Prostate gland (tissue), 2 donors: ENCODE results near the gene ITGA8.

Source experiments
- POLR2A ChIP-seq: fragments of 450-650 bp; IDR thresholded peaks from one replicate; pipeline ENCODE4 v1.6.1; 2016; ENCODE audit warnings: antibody characterized with exemption, mild to moderate bottlenecking
- TF ChIP-seq, protein P1 (sequence below), 4 experiments: fragments of 200-600 bp in 2 of 4; fragments of 450-650 bp in 2 of 4; sonication (generic) in 2 of 4; IDR thresholded peaks; 1 replicate in 3 of 4; 2 replicates in 1 of 4; pipeline ENCODE4 v1.5.1; 2016 to 2019; ENCODE audit warnings: antibody characterized with exemption in 4 of 4, mild to moderate bottlenecking in 2 of 4, moderate library complexity in 2 of 4

DNA sequence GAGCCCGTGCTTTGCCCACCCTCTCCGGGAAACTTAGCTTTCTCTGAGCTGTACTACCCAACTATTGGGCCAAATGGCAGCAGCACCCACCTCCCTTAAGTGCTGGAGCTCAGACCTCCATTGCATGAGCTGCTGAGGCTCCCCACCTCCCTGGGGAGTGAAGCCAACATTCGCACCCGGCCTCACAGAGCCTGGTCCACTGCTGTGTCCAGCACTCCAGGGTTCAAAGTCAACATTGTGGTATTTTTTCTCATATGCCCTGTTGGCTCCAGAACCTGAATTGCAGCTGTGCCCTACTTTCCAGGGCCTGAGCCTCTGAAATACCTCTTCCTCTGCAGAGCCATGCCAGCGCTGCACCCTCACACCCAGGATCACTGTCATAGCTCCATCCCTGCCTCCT lies 29.7 kb downstream of the ITGA8 start:
- TF ChIP-seq, protein P1, sequence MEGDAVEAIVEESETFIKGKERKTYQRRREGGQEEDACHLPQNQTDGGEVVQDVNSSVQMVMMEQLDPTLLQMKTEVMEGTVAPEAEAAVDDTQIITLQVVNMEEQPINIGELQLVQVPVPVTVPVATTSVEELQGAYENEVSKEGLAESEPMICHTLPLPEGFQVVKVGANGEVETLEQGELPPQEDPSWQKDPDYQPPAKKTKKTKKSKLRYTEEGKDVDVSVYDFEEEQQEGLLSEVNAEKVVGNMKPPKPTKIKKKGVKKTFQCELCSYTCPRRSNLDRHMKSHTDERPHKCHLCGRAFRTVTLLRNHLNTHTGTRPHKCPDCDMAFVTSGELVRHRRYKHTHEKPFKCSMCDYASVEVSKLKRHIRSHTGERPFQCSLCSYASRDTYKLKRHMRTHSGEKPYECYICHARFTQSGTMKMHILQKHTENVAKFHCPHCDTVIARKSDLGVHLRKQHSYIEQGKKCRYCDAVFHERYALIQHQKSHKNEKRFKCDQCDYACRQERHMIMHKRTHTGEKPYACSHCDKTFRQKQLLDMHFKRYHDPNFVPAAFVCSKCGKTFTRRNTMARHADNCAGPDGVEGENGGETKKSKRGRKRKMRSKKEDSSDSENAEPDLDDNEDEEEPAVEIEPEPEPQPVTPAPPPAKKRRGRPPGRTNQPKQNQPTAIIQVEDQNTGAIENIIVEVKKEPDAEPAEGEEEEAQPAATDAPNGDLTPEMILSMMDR (IDR thresholded peaks at IDR 0.05) = no peak
- no peak for TF ChIP-seq POLR2A
